Heart left ventricle (tissue), 16 donors: Measurements from ENCODE around the gene KIFAP3. TPM values are rescaled to one million over a fixed set of nuclear protein-coding genes. Genes with fewer than 3 reads are reported as not detected.

ENCODE experiments used
- ATAC-seq, 4 donors: fragments of 200-7000 bp; cut with Tn5 transposase; one replicate each; pipeline ENCODE4 v1.9.1; 2020 to 2022; ENCODE audit warnings: moderate library complexity in 4 of 4, mild to moderate bottlenecking in 3 of 4, moderate number of reproducible peaks in 1 of 4
- DNase-seq, 5 donors: peaks; one replicate each; pipeline ENCODE4 v3.0.0-alpha.2; 2020
- H3K27ac ChIP-seq, 12 donors: fragments of 200-600 bp; sonication (generic) in 4 of 12; one replicate each; pipeline versions ENCODE4 v1.5.0 to v1.8.0; 2016 to 2022; ENCODE audit warnings: mild to moderate bottlenecking in 2 of 12
- H3K27me3 ChIP-seq, 9 donors: fragments of 200-600 bp; sonication (generic) in 2 of 9; one replicate each; pipeline versions ENCODE4 v1.5.1 to v1.8.0; 2016 to 2022; ENCODE audit warnings: mild to moderate bottlenecking in 3 of 9
- H3K36me3 ChIP-seq, 9 donors: fragments of 200-600 bp; sonication (generic) in 2 of 9; one replicate each; pipeline versions ENCODE4 v1.5.0 to v1.8.0; 2018 to 2022; ENCODE audit warnings: mild to moderate bottlenecking in 2 of 9
- H3K4me1 ChIP-seq, 12 donors: fragments of 200-600 bp; sonication (generic) in 4 of 12; one replicate each; pipeline versions ENCODE4 v1.5.0 to v1.8.0; 2016 to 2022; ENCODE audit warnings: mild to moderate bottlenecking in 3 of 12
- H3K4me3 ChIP-seq, 12 donors: fragments of 200-600 bp; sonication (generic) in 4 of 12; one replicate each; pipeline versions ENCODE4 v1.5.0 to v1.8.0; 2017 to 2022; ENCODE audit warnings: mild to moderate bottlenecking in 9 of 12, moderate library complexity in 4 of 12
- H3K9me3 ChIP-seq, 12 donors: fragments of 200-600 bp; sonication (generic) in 4 of 12; one replicate each; pipeline versions ENCODE4 v1.5.0 to v1.8.0; 2016 to 2022; ENCODE audit warnings: mild to moderate bottlenecking in 1 of 12
- CTCF ChIP-seq, 12 donors: fragments of 200-600 bp; sonication (generic) in 4 of 12; IDR thresholded peaks; one replicate each; pipeline versions ENCODE4 v1.5.0 to v1.8.0; 2018 to 2022; ENCODE audit warnings: antibody characterized with exemption in 12 of 12, mild to moderate bottlenecking in 5 of 12
- POLR2A ChIP-seq, 2 donors: fragments of 450-650 bp; IDR thresholded peaks; one replicate each; pipeline ENCODE4 v1.6.1; 2017; ENCODE audit warnings: antibody characterized with exemption in 2 of 2, mild to moderate bottlenecking in 2 of 2, moderate library complexity in 2 of 2
- WGBS, 4 donors: extraction: QIAGEN DNeasy Blood & Tissue Kit in 2 of 4; methylation state at CpG; one replicate each; pipeline versions ENCODE4 v1.1.5 to v1.1.7; 2013 to 2018; 5-methylcytosine and 5-hydroxymethylcytosine counted together
- intact Hi-C, 10 donors: fragments of 100-400 bp; cut with DNase I; formaldehyde crosslinking; loops; one replicate each; pipeline versions ENCODE4 v1.11.1 to v1.14.2; 2022
- polyA plus RNA-seq, 2 donors: library from polyadenylated mRNA; stranded (reverse); fragments of 200-250 nt; gene quantifications; one replicate each; pipeline ENCODE4 v1.2.3, GENCODE V29; 2013
- total RNA-seq, 9 donors: library from RNA; depleted of rRNA in 2 of 9; stranded (reverse); fragments of >200 nt in 2 of 9; fragmentation: NEBNext Ultra II Directional in 3 of 9; extraction: Animal tissue kit (Norgen Biotek cat#: 25700) in 3 of 9; gene quantifications; one replicate each; pipeline versions ENCODE4 v1.1.0 to v1.2.4, GENCODE V29; 2016 to 2023
- donor health status: ischemic (EF 13 %, LVEDD 7.1; RV severe dilation, severe dysfunction).
- donor health status: healthy with polysubstance abuse.
- donor health status: DM: no; HTN: yes; CAD: no.
- donor health status: DM: no; HTN: no; CAD: no.
- donor health status: ischemic (EF 25% LVEDD 6.9; RV normal size, moderate dysfunction).
- donor health status: ischemic (EF 25% LVEDD 5.7; RV mildly dilated, moderate dysfunction).
- donor health status: healthy.
- donor health status: DM: yes; HTN: yes; CAD: no.
- donor health status: ischemic (EF 35%, LVEDD 5.7; RV mildly dilated, moderate dysfunction).
- donor health status: nonischemic (EF 11% LVEDD 7.7; RV severe dilation, severe dysfunction).
- donor health status: DM: yes; HTN: yes; CAD: no.
- donor health status: PGD.
- donor health status: ischemic (EF 29% LVEDD 5.4; RV normal size, mild dysfunction).
- donor health status: nonischemic (EF 23%, LVEDD 6.1; RV moderate dilation, normal function).

KIFAP3 gene
- total and polyA plus RNA-seq, 11 donors: 14.0 to 75.0 (median 53.5) TPM

- WGBS, 4 donors: 65 to 75% (median 70%) methylated on average over 2 of the region's 2 CpGs
Measured at GRCh38 chr1:169891539-169891885, 183.0 kb downstream of the KIFAP3 start.

GRCh38 chr1:169890761-169891538 lies 183.5 kb downstream of the KIFAP3 start:
- Histone ChIP-seq H3K9me3 (no peaks in the 10 kb centered on the region), H3K4me3 (no peak overlapping the region), H3K4me1 (peaks cover 0 to 38% (median 19%) of the 10 kb centered on the region in 12 donors), H3K27ac (peak overlapping the region in 1 of 12 donors; percentile 55), H3K36me3 (peaks cover 0 to 29% (median 26%) of the 10 kb centered on the region in 9 donors), H3K27me3 (no peaks in the 10 kb centered on the region)
- 77 to 89% (median 87%) methylated on average over 5 of the region's 5 CpGs for WGBS, 4 donors
- ATAC-seq (no peak), DNase-seq (no peak)
- intact Hi-C loops: loop anchor here in 3 of 10 donors (5.0 to 10.0 kb wide), 3 partner anchors 99 to 184 kb away; partner anchors contain the start of genes KIFAP3 (in 3 of the 3) and METTL18 (in 1 of the 3)
- no peak for TF ChIP-seq POLR2A (IDR thresholded peaks at IDR 0.05)
- TF ChIP-seq CTCF (IDR thresholded peaks at IDR 0.05): no peak

More at GRCh38 chr1:169891539-169891885, 183.0 kb downstream of the KIFAP3 start:
- intact Hi-C loops: loop anchor here in 3 of 10 donors (5.0 to 10.0 kb wide), 3 partner anchors 99 to 183 kb away; partner anchors contain the start of genes KIFAP3 (in 3 of the 3) and METTL18 (in 1 of the 3)
- TF ChIP-seq POLR2A (IDR thresholded peaks at IDR 0.05) (no peak), CTCF (IDR thresholded peaks at IDR 0.05) (no peak)
- DNase-seq (no peak), ATAC-seq (no peak)
- Histone ChIP-seq H3K4me3 (no peak overlapping the region), H3K36me3 (peaks cover 0 to 23% (median 22%) of the 10 kb centered on the region in 9 donors), H3K4me1 (peaks cover 0 to 38% (median 19%) of the 10 kb centered on the region in 12 donors), H3K27ac (peak overlapping the region in 1 of 12 donors; percentile 55), H3K9me3 (no peaks in the 10 kb centered on the region), H3K27me3 (peaks cover 0 to 5% (median 0%) of the 10 kb centered on the region in 9 donors)

GRCh38 chr1:169889871-169890270 lies 184.6 kb downstream of the KIFAP3 start:
- DNase-seq (no peak), ATAC-seq (no peak)
- Histone ChIP-seq H3K27me3 (no peaks in the 10 kb centered on the region), H3K9me3 (no peaks in the 10 kb centered on the region), H3K4me1 (peaks cover 0 to 37% (median 19%) of the 10 kb centered on the region in 12 donors), H3K27ac (no peak overlapping the region), H3K4me3 (no peak overlapping the region), H3K36me3 (peaks cover 0 to 39% (median 37%) of the 10 kb centered on the region in 9 donors)
- TF ChIP-seq POLR2A (IDR thresholded peaks at IDR 0.05) (no peak), CTCF (IDR thresholded peaks at IDR 0.05) (no peak)
- WGBS, 4 donors: 86 to 100% (median 94%) methylated on average over 2 of the region's 2 CpGs
- intact Hi-C loops: loop anchor here in 3 of 10 donors (5.0 to 10.0 kb wide), 3 partner anchors 98 to 185 kb away; partner anchors contain the start of genes KIFAP3 (in 3 of the 3) and METTL18 (in 1 of the 3)

GRCh38 chr1:169886931-169887330 lies 187.6 kb downstream of the KIFAP3 start:
- no peaks in the 10 kb centered on the region for H3K9me3 ChIP-seq
- H3K27ac ChIP-seq: no peak overlapping the region
- peaks cover 0 to 59% (median 44%) of the 10 kb centered on the region in 9 donors for H3K36me3 ChIP-seq
- no peak overlapping the region for H3K4me3 ChIP-seq
- peaks cover 0 to 23% (median 10%) of the 10 kb centered on the region in 12 donors for H3K4me1 ChIP-seq
- TF ChIP-seq CTCF (IDR thresholded peaks at IDR 0.05) (no peak), POLR2A (IDR thresholded peaks at IDR 0.05) (no peak)
- intact Hi-C loops: no loop called here
- ATAC-seq (no peak), DNase-seq (no peak)
- 91 to 96% (median 94%) methylated on average over 2 of the region's 2 CpGs for WGBS, 4 donors
- H3K27me3 ChIP-seq: no peaks in the 10 kb centered on the region
